ENCODE measurements around the gene FOXO3.

Gene FOXO3

GRCh38 chr6:108619431-108620197 lies 58.9 kb downstream of the FOXO3 start:
- DNase-seq (ENCODE audit: low spot score), result no peak
- TF ChIP-seq CTCF (IDR thresholded peaks at IDR 0.05; ENCODE audit: extremely low read depth, missing control alignments), result no peak

- DNase-seq (ENCODE audit: low spot score), result no peak
- TF ChIP-seq CTCF (IDR thresholded peaks at IDR 0.05; ENCODE audit: extremely low read depth, missing control alignments), result no peak
Observed at GRCh38 chr6:108621117-108621516, 60.4 kb downstream of the FOXO3 start.

GRCh38 chr6:108622641-108623298 lies 62.1 kb downstream of the FOXO3 start:
- no peak for DNase-seq (ENCODE audit: low spot score)
- no peak for TF ChIP-seq CTCF (IDR thresholded peaks at IDR 0.05; ENCODE audit: extremely low read depth, missing control alignments)

- DNase-seq (ENCODE audit: low spot score), result no peak
- TF ChIP-seq CTCF (IDR thresholded peaks at IDR 0.05; ENCODE audit: extremely low read depth, missing control alignments), result no peak
Observed at GRCh38 chr6:108623995-108624394, 63.3 kb downstream of the FOXO3 start.

- no peak for TF ChIP-seq CTCF (IDR thresholded peaks at IDR 0.05; ENCODE audit: extremely low read depth, missing control alignments)
- DNase-seq (ENCODE audit: low spot score), result no peak
Observed at GRCh38 chr6:108625581-108625980, 64.9 kb downstream of the FOXO3 start.

GRCh38 chr6:108626777-108627176 lies 66.1 kb downstream of the FOXO3 start:
- no peak for DNase-seq (ENCODE audit: low spot score)
- no peak for TF ChIP-seq CTCF (IDR thresholded peaks at IDR 0.05; ENCODE audit: extremely low read depth, missing control alignments)

Data from GM20000 (cell line).